HEK293 (cell line): ENCODE results near the gene FOXP1.

ENCODE experiments used
- CTCF ChIA-PET: fragments of 350-600 bp; formaldehyde crosslinking; extraction: SDS; loops from one replicate; lab custom pipeline; 2021; ENCODE audit warnings: antibody characterized with exemption; lab: Yijun Ruan, JAX
- POLR2A ChIA-PET: fragments of 300-600 bp; formaldehyde crosslinking; extraction: SDS; loops from one replicate; lab custom pipeline; 2020; ENCODE audit warnings: antibody characterized with exemption, inconsistent platforms; lab: Yijun Ruan, JAX
- H3K27ac ChIP-seq: fragments of 200-500 bp; sonication (Bioruptor generic); 2 replicates; pipeline ENCODE4 v1.5.1; 2014; ENCODE audit warnings: low read depth, low read length, control low read depth, inconsistent platforms; ENCODE audit errors: extremely low read depth
- H3K36me3 ChIP-seq, 2 experiments: fragments of 200-500 bp in 1 of 2; sonication (Bioruptor generic) in 1 of 2; 1 replicate in 1 of 2; 2 replicates in 1 of 2; pipeline ENCODE4 v1.5.1; 2014 to 2017; ENCODE audit warnings: inconsistent platforms in 2 of 2, low read length in 2 of 2; ENCODE audit not compliant: control insufficient read depth in 2 of 2, insufficient read depth in 1 of 2
- H3K4me1 ChIP-seq: fragments of 200-500 bp; sonication (Bioruptor generic); 2 replicates; pipeline ENCODE4 v1.5.1; 2014; ENCODE audit warnings: mild to moderate bottlenecking, low read length, inconsistent platforms; ENCODE audit not compliant: control insufficient read depth, insufficient read depth
- H3K4me3 ChIP-seq: 2 replicates; pipeline ENCODE4 v1.5.1; 2011; ENCODE audit warnings: low read depth, mild to moderate bottlenecking, control low read depth, low read length, moderate library complexity
- H3K9me3 ChIP-seq: fragments of 200-500 bp; sonication (Bioruptor generic); 2 replicates; pipeline ENCODE4 v1.5.1; 2014; ENCODE audit warnings: low read depth, low read length, inconsistent platforms; ENCODE audit not compliant: control insufficient read depth, insufficient read depth
- KLF9 ChIP-seq: fragments of 450-650 bp; formaldehyde crosslinking; IDR thresholded peaks from 2 replicates; pipeline ENCODE4 v1.5.1; 2016; ENCODE audit warnings: missing biosample characterization, missing genetic modification characterization, low read depth
- SCRT1 ChIP-seq: fragments of 450-650 bp; formaldehyde crosslinking; IDR thresholded peaks from 2 replicates; pipeline ENCODE4 v1.5.1; 2016; ENCODE audit warnings: missing biosample characterization, missing genetic modification characterization, borderline replicate concordance
- SP7 ChIP-seq: fragments of 450-650 bp; formaldehyde crosslinking; IDR thresholded peaks from 2 replicates; pipeline ENCODE4 v1.5.1; 2016; ENCODE audit warnings: missing biosample characterization, missing genetic modification characterization
- YY1 ChIP-seq: fragments of 450-650 bp; formaldehyde crosslinking; IDR thresholded peaks from 2 replicates; pipeline ENCODE4 v1.5.1; 2018; ENCODE audit warnings: missing biosample characterization, missing genetic modification characterization
- YY2 ChIP-seq: fragments of 450-650 bp; formaldehyde crosslinking; IDR thresholded peaks from 2 replicates; pipeline ENCODE4 v1.5.1; 2016; ENCODE audit warnings: missing biosample characterization, missing genetic modification characterization
- ZBTB1 ChIP-seq: fragments of 450-650 bp; formaldehyde crosslinking; IDR thresholded peaks from 2 replicates; pipeline ENCODE4 v1.5.1; 2016; ENCODE audit warnings: missing biosample characterization, missing genetic modification characterization
- ZNF221 ChIP-seq: fragments of 450-650 bp; formaldehyde crosslinking; IDR thresholded peaks from 2 replicates; pipeline ENCODE4 v1.5.1; 2017; ENCODE audit warnings: missing biosample characterization, missing genetic modification characterization, borderline replicate concordance
- ZNF266 ChIP-seq: fragments of 450-650 bp; formaldehyde crosslinking; IDR thresholded peaks from 2 replicates; pipeline ENCODE4 v1.5.1; 2016; ENCODE audit warnings: missing biosample characterization, missing genetic modification characterization, low read depth
- ZNF521 ChIP-seq: fragments of 450-650 bp; formaldehyde crosslinking; IDR thresholded peaks from 2 replicates; pipeline ENCODE4 v1.5.1; 2017; ENCODE audit warnings: missing biosample characterization, mild to moderate bottlenecking, missing genetic modification characterization
- ZNF561 ChIP-seq: fragments of 450-650 bp; IDR thresholded peaks from 2 replicates; pipeline ENCODE4 v1.5.1; 2018; ENCODE audit warnings: missing biosample characterization, missing genetic modification characterization, borderline replicate concordance
- ZNF670 ChIP-seq: fragments of 450-650 bp; formaldehyde crosslinking; IDR thresholded peaks from 2 replicates; pipeline ENCODE4 v1.5.1; 2016; ENCODE audit warnings: missing biosample characterization, missing genetic modification characterization, low read depth
- ZNF76 ChIP-seq: fragments of 450-650 bp; formaldehyde crosslinking; IDR thresholded peaks from 2 replicates; pipeline ENCODE4; 2016; ENCODE audit warnings: low read depth, missing biosample characterization, missing genetic modification characterization, borderline replicate concordance
- ZNF777 ChIP-seq: fragments of 450-650 bp; formaldehyde crosslinking; IDR thresholded peaks from 2 replicates; pipeline ENCODE4 v1.5.1; 2017; ENCODE audit warnings: missing biosample characterization, missing genetic modification characterization, borderline replicate concordance
- ZNF843 ChIP-seq: fragments of 450-650 bp; formaldehyde crosslinking; IDR thresholded peaks from 2 replicates; pipeline ENCODE4 v1.5.1; 2016; ENCODE audit warnings: missing biosample characterization, missing genetic modification characterization
- ZSCAN30 ChIP-seq: fragments of 450-650 bp; IDR thresholded peaks from 2 replicates; pipeline ENCODE4 v1.5.1; 2018; ENCODE audit warnings: missing biosample characterization, mild to moderate bottlenecking, missing genetic modification characterization, moderate library complexity
- TF ChIP-seq, protein P1 (sequence below): fragments of 450-650 bp; formaldehyde crosslinking; IDR thresholded peaks from 2 replicates; pipeline ENCODE4 v1.5.1; 2017; ENCODE audit warnings: missing biosample characterization, missing genetic modification characterization
- TF ChIP-seq, protein P2 (sequence below): fragments of 450-650 bp; formaldehyde crosslinking; IDR thresholded peaks from 2 replicates; pipeline ENCODE4 v1.5.1; 2016; ENCODE audit warnings: missing biosample characterization, missing genetic modification characterization

The FOXP1 gene

DNA sequence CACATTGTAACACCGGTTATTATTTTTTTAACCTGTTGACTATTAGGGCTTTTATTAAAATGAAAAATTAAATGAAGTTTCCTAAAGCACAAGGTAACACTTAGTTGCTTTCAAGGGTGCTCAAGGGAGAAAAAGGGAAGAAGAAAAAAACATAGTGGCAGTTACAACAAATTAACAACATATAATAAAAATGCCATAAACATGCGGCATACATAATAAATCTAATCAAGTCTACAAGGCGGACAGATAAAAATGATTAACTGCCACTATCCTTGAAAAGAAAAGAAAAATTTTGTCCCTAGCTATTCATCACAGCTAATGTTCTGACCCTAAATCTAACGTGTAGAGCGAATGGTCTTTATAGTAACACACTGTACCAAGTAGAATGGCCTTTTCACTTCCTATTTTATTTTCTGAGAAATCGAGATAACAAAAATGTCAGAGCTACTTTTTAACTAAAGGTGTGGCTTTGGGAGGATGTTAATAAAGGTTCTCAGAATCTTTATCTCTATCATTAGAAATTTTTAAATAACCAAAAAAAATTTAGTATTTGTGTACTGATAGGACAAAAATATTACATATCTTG is 194.9 kb downstream of the FOXP1 start:
- TF ChIP-seq ZSCAN30 (tag by site-specific recombination) = no peak
- TF ChIP-seq, protein P1, sequence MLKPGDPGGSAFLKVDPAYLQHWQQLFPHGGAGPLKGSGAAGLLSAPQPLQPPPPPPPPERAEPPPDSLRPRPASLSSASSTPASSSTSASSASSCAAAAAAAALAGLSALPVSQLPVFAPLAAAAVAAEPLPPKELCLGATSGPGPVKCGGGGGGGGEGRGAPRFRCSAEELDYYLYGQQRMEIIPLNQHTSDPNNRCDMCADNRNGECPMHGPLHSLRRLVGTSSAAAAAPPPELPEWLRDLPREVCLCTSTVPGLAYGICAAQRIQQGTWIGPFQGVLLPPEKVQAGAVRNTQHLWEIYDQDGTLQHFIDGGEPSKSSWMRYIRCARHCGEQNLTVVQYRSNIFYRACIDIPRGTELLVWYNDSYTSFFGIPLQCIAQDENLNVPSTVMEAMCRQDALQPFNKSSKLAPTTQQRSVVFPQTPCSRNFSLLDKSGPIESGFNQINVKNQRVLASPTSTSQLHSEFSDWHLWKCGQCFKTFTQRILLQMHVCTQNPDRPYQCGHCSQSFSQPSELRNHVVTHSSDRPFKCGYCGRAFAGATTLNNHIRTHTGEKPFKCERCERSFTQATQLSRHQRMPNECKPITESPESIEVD = peak; percentile 79
- 0 out of 2 replicates have a peak, but pooled peaks have one; percentile 14 for TF ChIP-seq SP7 (tag by site-specific recombination)
- Histone ChIP-seq H3K4me3 (no peak overlapping the region), H3K4me1 (peaks cover 12% of the 10 kb centered on the region), H3K36me3 (no peaks in the 10 kb centered on the region), H3K9me3 (no peaks in the 10 kb centered on the region), H3K27ac (no peak overlapping the region)
- CTCF ChIA-PET = interaction anchor here (0.8 to 1.3 kb wide), 2 partner anchors 9 to 229 kb away, joined by 3 to 4 read pairs; no protein-coding TSS in a partner anchor
- POLR2A ChIA-PET = no interaction called here

DNA sequence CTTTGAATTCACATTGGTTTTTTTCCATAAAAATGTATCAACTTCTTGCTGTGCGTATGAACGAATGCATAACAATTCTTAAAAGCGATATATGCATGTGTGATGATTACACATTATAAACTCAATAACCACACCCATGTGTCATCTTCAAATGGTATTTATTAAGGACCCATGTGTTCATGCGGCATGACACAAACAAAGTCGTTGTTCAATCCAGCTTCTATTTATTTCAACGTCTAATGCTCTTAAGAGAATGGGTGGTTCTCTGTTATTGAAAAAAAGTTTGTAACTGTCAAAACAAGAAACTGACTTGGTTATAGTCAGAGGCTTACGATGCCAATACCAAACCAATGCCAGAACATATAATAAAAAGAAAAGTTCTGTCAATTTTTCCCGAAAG is 195.9 kb downstream of the FOXP1 start:
- Histone ChIP-seq H3K4me3 (no peak overlapping the region), H3K36me3 (no peaks in the 10 kb centered on the region), H3K27ac (no peak overlapping the region), H3K4me1 (peaks cover 12% of the 10 kb centered on the region), H3K9me3 (no peaks in the 10 kb centered on the region)
- CTCF ChIA-PET = interaction anchor here (0.5 to 1.3 kb wide), 3 partner anchors 10 to 453 kb away, joined by 3 to 4 read pairs (median 4); no protein-coding TSS in a partner anchor
- TF ChIP-seq ZNF777 (no peak), ZNF561 (tag by site-specific recombination) (no peak), SCRT1 (tag by site-specific recombination) (no peak), ZNF266 (no peak), ZNF221 (tag by site-specific recombination) (no peak), YY2 (no peak), YY1 (no peak)
- POLR2A ChIA-PET = no interaction called here

DNA sequence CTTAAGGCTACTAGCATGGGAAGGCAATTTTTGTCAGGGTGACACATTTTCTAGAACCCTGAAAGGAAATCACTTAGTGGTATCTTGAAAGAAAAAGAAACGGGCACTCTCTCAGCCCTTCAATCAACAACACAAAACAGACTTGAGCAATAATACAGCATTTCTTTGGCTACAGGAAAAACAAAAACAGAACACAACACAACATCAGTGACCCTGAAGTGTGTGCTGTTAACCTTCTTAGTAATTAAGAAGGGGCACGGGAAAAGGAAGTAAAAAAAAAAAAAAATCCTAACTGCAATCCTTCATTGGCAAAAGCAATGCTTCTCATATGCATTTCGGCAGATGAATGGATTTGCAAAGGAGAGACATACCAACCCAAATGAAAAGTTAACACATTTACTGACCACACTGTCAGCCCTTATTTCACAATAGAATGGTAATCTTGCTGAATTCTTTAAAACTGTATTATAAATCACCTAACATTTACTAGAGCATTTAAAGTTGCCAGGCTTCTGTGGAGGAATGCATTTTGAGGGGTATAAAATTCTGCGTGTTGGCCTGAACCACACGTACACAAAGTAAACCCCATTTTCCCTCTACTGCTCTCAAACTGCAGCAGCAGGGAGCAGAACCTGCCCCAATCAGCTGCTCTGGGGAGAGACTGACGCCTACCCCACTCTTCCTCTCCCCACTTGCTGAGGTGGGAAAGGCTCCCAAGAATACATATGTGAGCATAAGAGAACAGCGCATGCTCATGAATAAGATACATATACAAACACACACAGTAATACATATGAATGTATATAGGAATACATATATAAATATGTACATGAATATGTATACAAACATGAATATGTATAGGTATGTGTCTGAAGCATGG is 198.5 kb downstream of the FOXP1 start:
- no peak overlapping the region for H3K27ac ChIP-seq
- POLR2A ChIA-PET = no interaction called here
- H3K4me3 ChIP-seq = no peak overlapping the region
- TF ChIP-seq ZBTB1 (tag by site-specific recombination) (no peak), ZNF76 (tag by site-specific recombination) (no peak), ZNF670 (tag by site-specific recombination) (no peak), ZNF521 (tag by site-specific recombination) (no peak), KLF9 (tag by site-specific recombination) (no peak), ZNF843 (tag by site-specific recombination) (no peak)
- TF ChIP-seq, protein P2, sequence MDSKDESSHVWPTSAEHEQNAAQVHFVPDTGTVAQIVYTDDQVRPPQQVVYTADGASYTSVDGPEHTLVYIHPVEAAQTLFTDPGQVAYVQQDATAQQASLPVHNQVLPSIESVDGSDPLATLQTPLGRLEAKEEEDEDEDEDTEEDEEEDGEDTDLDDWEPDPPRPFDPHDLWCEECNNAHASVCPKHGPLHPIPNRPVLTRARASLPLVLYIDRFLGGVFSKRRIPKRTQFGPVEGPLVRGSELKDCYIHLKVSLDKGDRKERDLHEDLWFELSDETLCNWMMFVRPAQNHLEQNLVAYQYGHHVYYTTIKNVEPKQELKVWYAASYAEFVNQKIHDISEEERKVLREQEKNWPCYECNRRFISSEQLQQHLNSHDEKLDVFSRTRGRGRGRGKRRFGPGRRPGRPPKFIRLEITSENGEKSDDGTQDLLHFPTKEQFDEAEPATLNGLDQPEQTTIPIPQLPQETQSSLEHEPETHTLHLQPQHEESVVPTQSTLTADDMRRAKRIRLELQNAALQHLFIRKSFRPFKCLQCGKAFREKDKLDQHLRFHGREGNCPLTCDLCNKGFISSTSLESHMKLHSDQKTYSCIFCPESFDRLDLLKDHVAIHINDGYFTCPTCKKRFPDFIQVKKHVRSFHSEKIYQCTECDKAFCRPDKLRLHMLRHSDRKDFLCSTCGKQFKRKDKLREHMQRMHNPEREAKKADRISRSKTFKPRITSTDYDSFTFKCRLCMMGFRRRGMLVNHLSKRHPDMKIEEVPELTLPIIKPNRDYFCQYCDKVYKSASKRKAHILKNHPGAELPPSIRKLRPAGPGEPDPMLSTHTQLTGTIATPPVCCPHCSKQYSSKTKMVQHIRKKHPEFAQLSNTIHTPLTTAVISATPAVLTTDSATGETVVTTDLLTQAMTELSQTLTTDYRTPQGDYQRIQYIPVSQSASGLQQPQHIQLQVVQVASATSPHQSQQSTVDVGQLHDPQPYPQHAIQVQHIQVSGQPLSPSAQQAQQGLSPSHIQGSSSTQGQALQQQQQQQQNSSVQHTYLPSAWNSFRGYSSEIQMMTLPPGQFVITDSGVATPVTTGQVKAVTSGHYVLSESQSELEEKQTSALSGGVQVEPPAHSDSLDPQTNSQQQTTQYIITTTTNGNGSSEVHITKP (tag by site-specific recombination) = no peak
- no peaks in the 10 kb centered on the region for H3K36me3 ChIP-seq
- no peaks in the 10 kb centered on the region for H3K9me3 ChIP-seq
- peaks cover 9% of the 10 kb centered on the region; the same call in 1 of the 2 replicates for H3K4me1 ChIP-seq
- CTCF ChIA-PET = no interaction called here
